HK-2 (cell line): Measurements from ENCODE around the gene CDYL.
"Not testable (repeated sequence)": the region's sequence is repeated elsewhere in the genome, so short reads cannot be mapped to it uniquely, and the experiment has no call there.

ENCODE experiments used
- DNase-seq: peaks from one replicate; pipeline ENCODE4 v3.0.0-alpha.2; 2018; ENCODE audit not compliant: unreplicated experiment

Gene CDYL

GRCh38 chr6:5003604-5004372 is 227.6 kb downstream of the CDYL start, which contains the start of gene RPP40:
Gene RPP40, minus strand, starts transcription at chr6:5004037. Its CDS starts 35 bp downstream, at chr6:5004002.
- peak; percentile 98 for DNase-seq

GRCh38 chr6:5004373-5005037 is 228.3 kb downstream of the CDYL start:
- no peak for DNase-seq

GRCh38 chr6:5005038-5005433 is 228.8 kb downstream of the CDYL start:
- DNase-seq = not testable (repeated sequence)
